Cardiac muscle cell (in vitro differentiated cells and primary cell): ENCODE data around the gene MACROD2. TPM values are rescaled to one million over a fixed set of nuclear protein-coding genes. Genes with fewer than 3 reads are reported as not detected.

Experiments used
- DNase-seq, 2 donors: peaks; one replicate each; pipeline versions ENCODE4 v3.0.0 to v3.0.0-alpha.2; 2010 to 2017; ENCODE audit warnings: low read depth in 1 of 2, low spot score in 1 of 2
- H3K27ac ChIP-seq: fragments of 200-600 bp; sonication (generic); 2 replicates; pipeline ENCODE4 v1.5.1; 2016
- H3K27me3 ChIP-seq: fragments of 200-600 bp; sonication (generic); 2 replicates; pipeline ENCODE4 v1.6.0; 2016; ENCODE audit warnings: control low read depth
- H3K36me3 ChIP-seq: fragments of 200-600 bp; sonication (generic); 2 replicates; pipeline ENCODE4 v1.5.1; 2016; ENCODE audit warnings: control low read depth
- H3K4me1 ChIP-seq: fragments of 200-600 bp; sonication (generic); 2 replicates; pipeline ENCODE4 v1.8.1; 2017; ENCODE audit warnings: low read depth, mild to moderate bottlenecking, mixed run types
- H3K4me3 ChIP-seq: fragments of 200-600 bp; sonication (generic); 2 replicates; pipeline ENCODE4 v1.5.1; 2016; ENCODE audit warnings: mild to moderate bottlenecking
- H3K9me3 ChIP-seq: fragments of 200-600 bp; sonication (generic); 2 replicates; pipeline ENCODE4 v1.5.1; 2017; ENCODE audit warnings: low read depth, mild to moderate bottlenecking, control low read depth
- polyA plus RNA-seq: library from polyadenylated mRNA; unstranded; fragments of >200 nt; fragmentation: Nextera tagmentation; extraction: Ambion mirVana; gene quantifications from 2 replicates; pipeline ENCODE4 v1.2.1, GENCODE V29; 2016
- total RNA-seq: library from RNA; depleted of rRNA; stranded (reverse); fragments of >200 nt; gene quantifications from 2 replicates; pipeline ENCODE4 v1.2.3, GENCODE V29; 2016
- TF ChIP-seq, protein P1 (sequence below): IDR thresholded peaks from 2 replicates; pipeline ENCODE4 v1.5.1; 2012; ENCODE audit warnings: low read depth, mild to moderate bottlenecking, low read length

Gene MACROD2
- total and polyA plus RNA-seq, 2 experiments from 2014 or later: 9.3 to 14.4 TPM

DNA sequence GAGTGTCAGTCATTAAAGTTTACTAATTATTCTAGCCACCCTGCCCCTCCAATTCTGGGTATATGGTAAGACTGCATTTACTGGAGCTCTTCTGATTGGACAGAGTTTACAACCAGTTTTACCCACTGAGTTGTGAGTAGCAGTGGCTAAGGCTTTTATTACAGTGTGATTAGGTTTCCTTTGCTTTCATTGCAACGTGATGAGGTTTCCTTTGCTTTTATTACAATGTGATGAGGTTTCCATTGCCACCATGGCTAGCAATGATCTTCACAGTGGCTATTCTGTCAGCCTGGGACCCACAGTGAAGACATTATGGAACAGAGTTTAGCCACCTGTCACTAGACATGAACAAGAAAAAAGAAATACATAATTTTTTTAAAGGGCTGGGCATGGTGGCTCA is 1052.3 kb downstream of the MACROD2 start:
- H3K9me3 ChIP-seq: no peaks in the 10 kb centered on the region
- DNase-seq: no peak
- no peaks in the 10 kb centered on the region for H3K4me1 ChIP-seq
- no peaks in the 10 kb centered on the region for H3K36me3 ChIP-seq
- no peak overlapping the region for H3K4me3 ChIP-seq
- H3K27me3 ChIP-seq: no peaks in the 10 kb centered on the region
- no peak overlapping the region for H3K27ac ChIP-seq
- TF ChIP-seq, protein P1, sequence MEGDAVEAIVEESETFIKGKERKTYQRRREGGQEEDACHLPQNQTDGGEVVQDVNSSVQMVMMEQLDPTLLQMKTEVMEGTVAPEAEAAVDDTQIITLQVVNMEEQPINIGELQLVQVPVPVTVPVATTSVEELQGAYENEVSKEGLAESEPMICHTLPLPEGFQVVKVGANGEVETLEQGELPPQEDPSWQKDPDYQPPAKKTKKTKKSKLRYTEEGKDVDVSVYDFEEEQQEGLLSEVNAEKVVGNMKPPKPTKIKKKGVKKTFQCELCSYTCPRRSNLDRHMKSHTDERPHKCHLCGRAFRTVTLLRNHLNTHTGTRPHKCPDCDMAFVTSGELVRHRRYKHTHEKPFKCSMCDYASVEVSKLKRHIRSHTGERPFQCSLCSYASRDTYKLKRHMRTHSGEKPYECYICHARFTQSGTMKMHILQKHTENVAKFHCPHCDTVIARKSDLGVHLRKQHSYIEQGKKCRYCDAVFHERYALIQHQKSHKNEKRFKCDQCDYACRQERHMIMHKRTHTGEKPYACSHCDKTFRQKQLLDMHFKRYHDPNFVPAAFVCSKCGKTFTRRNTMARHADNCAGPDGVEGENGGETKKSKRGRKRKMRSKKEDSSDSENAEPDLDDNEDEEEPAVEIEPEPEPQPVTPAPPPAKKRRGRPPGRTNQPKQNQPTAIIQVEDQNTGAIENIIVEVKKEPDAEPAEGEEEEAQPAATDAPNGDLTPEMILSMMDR: no peak

DNA sequence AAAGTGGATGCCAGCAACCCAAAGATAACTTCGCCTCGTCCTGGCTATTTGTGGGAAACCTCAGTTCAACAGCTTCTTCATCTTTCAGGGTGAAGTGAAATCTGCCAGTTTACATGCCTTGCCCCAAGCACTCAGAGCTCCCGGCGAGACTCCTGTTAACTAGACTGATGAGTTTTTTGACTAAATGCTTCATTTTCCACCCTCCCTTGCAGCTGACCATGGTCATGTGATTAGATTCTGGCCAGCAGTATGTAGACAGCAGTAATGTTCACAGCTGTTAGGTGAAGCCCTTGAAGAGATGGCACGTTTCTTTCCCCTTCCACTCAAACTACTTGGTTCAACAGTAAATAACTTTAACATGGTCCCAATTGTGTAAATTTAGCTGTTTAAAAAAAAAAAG is 1060.9 kb downstream of the MACROD2 start:
- H3K36me3 ChIP-seq: no peaks in the 10 kb centered on the region
- H3K9me3 ChIP-seq: no peaks in the 10 kb centered on the region
- TF ChIP-seq, protein P1: no peak
- no peaks in the 10 kb centered on the region for H3K27me3 ChIP-seq
- no peak overlapping the region for H3K27ac ChIP-seq
- peaks cover 4% of the 10 kb centered on the region for H3K4me1 ChIP-seq
- no peak overlapping the region for H3K4me3 ChIP-seq
- DNase-seq: peak in 1 of 2 donors; percentile 66

DNA sequence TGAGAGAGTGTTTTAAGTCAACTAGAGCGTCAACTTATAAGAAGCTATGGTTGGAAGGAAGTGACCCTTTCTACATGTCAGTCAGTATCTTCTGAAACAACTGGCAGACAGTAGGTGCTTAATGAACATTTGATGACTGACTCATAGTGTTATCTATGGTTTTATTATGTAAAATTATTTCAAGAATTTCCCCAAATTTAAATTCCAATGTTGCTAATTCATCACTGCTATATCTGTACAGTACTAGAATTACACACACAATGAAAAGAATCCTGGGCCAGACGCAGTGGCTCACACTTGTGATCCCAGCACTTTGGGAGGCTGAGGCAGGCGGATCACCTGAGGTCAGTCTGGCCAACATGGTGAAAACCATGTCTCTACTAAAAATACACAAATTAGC is 1063.5 kb downstream of the MACROD2 start:
- H3K4me1 ChIP-seq: peaks cover 4% of the 10 kb centered on the region
- H3K27me3 ChIP-seq: no peaks in the 10 kb centered on the region
- H3K27ac ChIP-seq: no peak overlapping the region
- no peak overlapping the region for H3K4me3 ChIP-seq
- TF ChIP-seq, protein P1: no peak
- no peaks in the 10 kb centered on the region for H3K9me3 ChIP-seq
- no peak for DNase-seq
- no peaks in the 10 kb centered on the region for H3K36me3 ChIP-seq

DNA sequence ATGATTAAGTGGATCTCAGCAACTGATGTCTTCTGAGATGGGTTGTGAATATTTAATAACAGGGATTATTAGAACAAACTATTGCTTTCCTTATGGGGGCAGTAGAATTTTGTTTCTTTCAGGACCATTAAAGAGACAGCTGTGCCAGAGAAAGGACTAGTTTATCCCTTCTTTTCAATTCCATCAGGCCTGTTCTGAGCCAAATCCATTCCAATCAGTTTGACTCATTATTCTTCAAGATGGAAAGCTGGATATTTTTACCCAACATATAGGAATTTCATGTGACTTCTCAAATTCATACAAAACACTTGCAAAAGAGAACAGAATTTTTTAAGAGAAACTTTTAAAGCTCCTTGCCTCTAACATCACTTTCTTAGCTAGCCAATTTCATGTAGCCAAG is 1064.1 kb downstream of the MACROD2 start:
- H3K27ac ChIP-seq: no peak overlapping the region
- no peak overlapping the region for H3K4me3 ChIP-seq
- H3K4me1 ChIP-seq: peaks cover 4% of the 10 kb centered on the region
- TF ChIP-seq, protein P1: no peak
- no peaks in the 10 kb centered on the region for H3K27me3 ChIP-seq
- no peak for DNase-seq
- no peaks in the 10 kb centered on the region for H3K9me3 ChIP-seq
- no peaks in the 10 kb centered on the region for H3K36me3 ChIP-seq

DNA sequence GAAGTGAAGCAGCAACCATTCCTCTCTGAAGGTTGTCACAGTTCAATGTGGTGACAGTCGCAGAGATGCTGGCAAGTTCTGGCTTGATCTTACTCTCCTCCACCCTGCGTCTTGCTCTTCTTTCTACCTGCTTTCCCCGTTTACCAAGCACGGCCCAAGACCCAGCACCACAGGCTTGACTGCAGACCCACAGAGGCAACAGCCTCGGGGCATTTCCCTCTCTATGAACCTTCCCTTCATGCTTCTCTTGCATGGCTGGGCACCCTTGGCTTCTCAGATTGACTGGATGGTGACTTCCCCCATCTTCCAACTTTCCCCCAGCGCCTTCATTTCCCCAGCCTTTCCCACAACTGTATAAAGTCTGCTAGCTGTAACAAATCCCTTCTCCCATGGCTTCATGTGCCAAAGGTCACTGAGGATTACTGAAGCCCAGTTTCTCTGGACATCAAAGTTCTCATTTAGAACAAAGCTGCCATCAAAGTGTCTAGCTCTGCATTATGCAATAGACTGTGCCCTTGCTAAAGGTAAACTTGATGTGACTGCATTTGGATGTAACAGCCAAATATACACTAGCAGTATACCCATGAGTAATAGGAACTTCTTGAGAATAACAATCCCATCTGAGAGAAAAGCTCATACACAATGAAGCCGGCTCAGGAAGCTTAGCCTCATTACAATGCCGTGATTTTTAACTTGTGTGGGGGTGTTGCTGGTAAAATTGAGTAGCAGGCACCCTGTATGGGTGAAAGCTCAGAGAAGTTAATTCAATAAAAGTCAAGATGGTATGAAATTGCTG is 1065.1 kb downstream of the MACROD2 start:
- TF ChIP-seq, protein P1: no peak
- no peak for DNase-seq
- Histone ChIP-seq H3K4me1 (peaks cover 4% of the 10 kb centered on the region), H3K27ac (no peak overlapping the region), H3K9me3 (no peaks in the 10 kb centered on the region), H3K27me3 (no peaks in the 10 kb centered on the region), H3K4me3 (no peak overlapping the region), H3K36me3 (no peaks in the 10 kb centered on the region)
